Measurements from ENCODE around the gene SRGAP2C.
"Not testable (repeated sequence)": the region's sequence is repeated elsewhere in the genome, so short reads cannot be mapped to it uniquely, and the experiment has no call there.

Gene SRGAP2C

DNA sequence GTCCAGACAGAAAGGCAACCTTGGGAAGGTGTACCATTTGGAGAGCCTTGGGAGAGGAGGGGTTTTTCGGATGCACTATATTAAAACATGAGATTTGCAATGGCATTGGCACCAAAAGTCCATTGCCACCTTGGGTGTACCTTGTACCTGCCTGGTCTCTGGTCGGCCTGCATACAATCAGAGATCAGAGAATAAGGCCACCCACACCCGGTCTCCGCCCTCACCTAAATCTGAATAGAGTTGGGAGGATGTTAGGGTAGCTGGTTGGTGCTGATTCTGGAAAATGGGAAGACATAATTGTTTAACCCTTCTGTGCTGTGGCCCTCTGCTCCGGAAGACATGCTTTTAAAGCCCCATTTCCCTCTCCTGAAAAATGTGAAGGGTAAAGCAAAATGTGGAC, 3.1 kb downstream of the SRGAP2C start:
- not testable (repeated sequence) for DNase-seq

DNA sequence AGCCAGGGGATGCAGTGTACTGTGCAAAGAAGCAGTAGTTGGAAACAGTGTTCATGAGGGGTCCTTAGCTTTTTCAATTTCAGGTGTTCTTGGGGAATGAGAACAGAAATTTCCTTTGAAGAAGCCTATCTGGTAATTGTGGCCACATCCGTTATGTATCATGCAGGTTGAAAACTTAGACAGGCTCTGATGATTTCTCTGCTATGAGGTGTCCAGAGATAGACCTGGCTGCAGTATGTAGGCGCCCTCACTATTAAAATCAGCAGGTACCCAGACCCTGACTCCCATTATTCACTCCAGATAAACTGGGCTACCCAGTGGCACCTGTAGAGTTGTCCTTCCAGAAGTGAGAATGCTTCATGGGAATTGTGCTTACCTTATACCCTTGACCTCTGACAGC, 7.7 kb downstream of the SRGAP2C start:
- DNase-seq = not testable (repeated sequence)

DNA sequence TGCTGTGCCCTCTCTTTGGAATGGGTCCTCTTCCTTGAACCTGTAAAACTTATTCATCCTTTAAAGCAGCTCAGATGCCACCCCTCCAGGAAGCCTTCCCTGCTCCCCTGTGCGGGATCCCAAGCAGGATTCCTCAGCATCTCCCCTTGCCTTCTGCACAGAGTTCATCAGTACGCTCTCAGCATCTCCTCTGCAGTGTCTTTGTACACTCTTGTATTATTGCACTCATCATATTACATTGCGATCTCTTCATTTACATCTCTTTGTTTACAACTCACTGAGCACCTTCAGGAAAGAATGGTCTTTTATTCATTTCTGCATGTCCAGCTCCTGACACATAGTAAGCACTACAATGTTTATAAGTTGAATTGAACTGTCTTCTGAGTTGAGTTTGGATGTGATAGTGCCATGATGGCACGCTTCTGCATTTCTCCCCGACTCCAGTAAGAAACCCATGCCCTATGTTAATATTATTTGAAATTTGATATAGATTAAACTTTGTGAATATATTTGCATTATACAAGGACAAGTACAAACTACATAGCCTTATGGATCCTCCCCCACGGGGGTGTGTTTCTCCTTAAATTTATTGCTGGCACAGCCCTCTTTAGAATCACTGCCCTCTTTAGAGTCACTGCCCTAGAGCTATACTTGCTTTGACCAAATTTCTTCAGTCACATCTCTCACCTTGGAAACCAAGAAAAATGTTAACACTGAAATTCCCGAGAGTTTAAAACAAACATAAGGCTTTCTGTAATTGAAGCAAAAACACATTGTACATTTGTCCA, 12.5 kb downstream of the SRGAP2C start:
- not testable (repeated sequence) for DNase-seq

DNA sequence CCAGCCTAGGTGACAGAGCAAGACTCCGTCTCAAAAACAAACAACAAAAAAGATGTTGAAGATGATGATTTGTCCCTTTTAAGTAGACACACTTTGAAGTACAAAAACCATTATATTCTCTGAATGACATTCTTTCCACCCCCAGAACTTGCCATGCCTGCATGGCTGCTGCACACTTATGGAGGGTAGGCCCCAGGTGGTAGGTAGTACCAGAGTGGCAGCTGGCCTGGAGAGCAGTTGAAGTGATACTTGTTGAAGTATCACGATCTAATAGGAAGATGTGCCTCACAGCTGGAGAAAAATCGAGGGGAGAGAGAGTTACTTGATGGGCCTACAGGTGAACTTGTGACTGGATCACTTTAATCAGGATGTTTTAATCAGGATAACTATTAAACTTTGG, 15.0 kb downstream of the SRGAP2C start:
- DNase-seq = not testable (repeated sequence)

DNA sequence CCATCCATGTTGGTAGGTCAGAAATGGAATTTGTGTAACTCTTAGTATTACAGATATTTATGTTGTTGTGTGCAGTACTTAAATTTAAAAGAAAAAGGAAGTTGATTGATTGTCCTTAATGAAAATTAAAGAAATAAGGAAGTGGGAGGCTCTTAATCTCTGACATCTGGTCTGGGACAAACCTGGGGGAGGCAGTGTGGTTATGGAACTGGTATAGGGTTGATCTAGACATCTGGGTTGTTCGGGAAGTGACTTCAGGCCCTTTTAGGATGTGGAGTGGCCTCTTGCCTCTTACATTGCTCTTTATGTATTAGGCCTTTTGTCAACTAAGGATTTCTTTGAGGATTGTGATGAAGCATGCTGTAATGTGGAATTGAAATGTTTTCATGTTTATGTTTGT, 15.5 kb downstream of the SRGAP2C start:
- not testable (repeated sequence) for DNase-seq

DNA sequence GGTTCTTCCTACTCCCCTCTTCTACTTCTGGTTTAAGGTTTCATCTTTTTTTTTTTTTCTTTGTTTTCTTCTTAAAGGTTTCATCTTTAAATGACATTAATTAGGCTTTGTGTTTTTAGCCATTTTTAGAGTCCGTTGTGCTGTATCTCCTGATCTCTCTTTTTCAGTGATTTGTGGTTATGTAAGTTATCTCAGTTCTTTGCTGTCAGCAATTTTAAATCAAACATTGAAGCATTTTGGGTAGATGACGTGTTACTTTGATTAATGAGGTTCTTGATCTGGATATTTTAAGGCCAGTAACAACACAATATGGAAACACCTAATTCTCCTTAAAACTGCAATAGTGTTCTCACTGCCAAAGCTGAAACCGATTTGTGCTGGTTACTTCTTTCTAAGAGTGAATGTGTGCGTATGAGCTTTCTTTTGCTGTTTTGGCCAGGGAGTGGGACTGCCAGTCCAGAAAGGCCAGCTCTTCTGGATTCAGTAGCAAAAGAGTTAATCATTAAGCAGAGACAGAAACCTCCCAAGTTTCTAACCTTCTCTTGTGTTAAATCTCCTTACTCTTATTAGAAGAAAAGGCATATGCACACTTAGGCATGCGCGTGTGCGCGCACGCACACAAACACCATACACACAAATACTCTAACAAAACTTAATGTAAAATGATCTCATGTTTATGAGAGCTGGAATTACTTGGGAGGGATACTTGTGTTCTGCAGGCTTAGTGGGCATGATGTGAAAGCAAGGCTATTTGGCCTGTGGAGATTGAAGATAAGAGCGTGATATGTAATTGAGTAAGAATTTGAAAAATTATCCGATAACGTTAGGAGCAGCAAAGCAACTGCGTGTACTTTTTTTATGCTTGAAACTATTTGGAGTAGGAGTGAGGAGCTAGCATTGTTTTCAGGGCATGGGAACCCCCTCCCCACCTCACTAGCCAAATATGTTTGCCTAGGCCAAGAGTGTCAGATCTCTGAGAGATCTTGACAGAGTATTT, 16.5 kb downstream of the SRGAP2C start:
- DNase-seq = not testable (repeated sequence)

DNA sequence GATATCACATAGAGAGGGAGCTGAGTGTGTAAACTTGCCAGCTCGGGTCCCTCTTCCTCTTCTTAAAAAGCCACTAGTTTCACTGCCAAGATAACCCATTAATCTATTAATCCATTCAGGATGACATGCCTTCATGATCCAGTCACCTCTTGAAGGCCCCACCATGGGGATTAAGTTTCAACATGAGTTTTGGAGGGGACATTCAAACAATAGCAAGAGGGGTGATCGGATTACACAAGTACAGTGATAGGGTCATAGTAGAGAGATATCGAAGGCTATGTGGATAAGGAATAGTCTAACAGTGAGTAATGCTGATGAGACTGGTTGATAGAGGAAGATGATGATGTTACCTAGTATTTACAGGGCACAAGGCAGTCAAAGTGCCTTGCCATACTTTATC, 18.2 kb downstream of the SRGAP2C start:
- DNase-seq = not testable (repeated sequence)

DNA sequence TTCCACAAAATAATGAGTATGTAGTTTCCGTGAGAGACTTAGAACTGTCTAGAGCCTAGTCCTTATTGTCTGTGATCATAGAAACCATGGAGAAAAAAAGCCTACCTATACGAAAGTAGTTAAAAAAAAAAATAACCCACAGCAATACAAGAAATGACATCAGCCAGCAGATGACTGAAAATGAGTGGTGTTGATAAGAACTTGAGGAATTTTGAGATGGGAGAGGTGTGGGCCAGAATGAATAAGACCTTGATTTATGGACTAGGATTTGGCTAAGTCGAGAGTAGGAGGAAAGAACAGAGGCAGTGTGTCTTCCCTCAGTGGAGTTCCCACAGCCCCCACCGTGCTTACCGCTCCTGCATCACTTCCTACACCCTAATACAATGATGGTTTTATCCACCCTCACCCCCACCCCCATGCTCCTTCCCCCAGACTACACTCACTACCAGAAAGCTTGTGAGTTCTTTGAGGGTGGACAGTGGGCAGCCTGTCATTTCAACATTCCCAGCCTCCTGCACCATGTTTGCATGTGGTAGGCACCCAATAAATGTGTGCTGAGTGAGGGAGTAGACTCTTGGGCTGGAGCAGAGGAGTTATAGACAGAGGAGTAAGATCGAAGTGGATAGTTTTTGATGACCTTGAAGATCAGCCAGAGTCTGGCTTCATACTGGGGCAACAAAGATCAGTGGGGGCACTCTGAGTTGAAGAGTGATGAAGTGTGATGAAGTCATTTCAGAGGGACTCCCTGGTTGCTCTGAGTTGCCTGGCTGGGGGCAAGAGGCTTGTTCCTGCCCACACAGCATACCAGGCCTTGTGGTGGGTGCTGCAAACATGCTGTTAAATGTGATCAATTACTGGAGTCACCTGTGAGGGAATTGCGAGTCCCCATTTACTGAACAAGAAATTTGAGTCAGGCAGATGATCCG, 21.3 kb downstream of the SRGAP2C start:
- not testable (repeated sequence) for DNase-seq

DNA sequence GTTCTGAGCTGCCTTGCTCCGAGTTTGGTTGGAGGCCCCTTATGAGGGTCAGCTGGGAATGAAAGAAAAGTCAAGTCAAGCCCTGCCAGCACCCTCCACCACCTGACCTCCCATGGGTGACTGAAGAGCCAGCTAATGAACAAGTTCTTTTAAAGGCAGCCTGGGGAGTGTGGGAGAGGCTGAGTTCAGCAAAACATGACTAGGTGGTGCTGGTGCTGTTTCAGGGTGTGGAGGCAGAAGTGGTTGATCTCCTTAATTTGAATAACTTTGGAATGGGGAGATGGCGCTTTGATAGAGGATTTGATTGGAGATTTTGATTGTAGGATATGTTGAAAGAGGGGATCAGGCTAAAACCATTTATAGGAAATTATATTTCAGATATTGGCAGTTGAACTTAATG, 22.6 kb downstream of the SRGAP2C start:
- DNase-seq = not testable (repeated sequence)

DNA sequence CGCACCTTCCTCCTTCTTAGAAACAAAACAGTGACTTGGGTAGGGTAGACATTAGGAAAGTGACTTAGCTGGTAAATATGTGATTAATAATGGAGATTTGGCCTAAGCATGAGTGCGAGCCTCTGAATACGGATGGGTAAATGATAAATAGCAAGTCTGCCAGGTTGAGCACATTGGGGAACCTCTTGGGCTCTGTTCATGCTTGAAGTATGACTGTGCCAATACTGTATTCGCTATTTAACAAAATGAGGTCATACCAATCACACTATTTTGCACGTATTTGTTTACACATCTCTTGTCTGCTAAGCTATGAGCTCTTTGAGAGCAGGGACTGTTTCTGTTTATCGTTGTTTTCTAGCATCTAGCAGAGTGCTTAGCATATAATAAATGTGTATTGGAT, 23.6 kb downstream of the SRGAP2C start:
- not testable (repeated sequence) for DNase-seq

DNA sequence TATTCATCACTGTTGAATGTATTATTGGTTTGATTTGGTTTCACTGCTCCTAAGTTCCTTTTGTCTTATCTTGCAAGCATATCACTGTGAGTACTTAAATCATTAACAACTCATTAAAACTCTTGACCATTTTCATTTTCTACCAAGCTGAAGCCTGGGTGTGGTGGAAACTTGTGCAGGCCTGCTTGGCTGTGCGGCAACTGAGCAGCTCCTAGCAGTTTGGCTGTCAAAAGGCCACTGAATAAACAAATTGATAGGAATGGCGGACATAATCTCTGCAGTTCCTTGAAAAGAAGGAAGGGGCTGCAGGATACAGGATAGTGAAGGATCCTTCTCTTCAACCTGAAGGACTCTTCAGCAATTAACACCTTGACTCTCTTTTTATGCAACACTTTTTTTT, 26.0 kb downstream of the SRGAP2C start:
- not testable (repeated sequence) for DNase-seq

DNA sequence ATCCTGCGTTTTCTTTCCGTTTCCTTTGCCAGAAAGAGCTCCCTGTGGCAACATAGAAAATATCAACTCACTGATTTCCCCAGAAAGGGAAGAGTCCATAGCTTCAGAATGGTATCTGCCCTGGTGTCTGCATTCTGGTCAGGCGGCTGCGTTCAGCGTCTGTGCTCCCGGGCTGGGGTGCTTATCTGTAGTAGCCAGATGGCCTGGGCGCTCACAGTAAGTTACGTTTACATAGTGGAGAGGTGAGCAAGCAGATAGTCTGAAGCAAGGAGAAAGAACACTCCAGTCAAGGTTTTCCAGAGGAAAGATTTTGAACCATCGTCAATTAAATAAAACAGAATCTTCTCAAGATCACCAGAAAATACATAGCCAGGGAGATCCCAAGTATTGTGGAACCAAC, 28.7 kb downstream of the SRGAP2C start:
- DNase-seq = not testable (repeated sequence)

DNA sequence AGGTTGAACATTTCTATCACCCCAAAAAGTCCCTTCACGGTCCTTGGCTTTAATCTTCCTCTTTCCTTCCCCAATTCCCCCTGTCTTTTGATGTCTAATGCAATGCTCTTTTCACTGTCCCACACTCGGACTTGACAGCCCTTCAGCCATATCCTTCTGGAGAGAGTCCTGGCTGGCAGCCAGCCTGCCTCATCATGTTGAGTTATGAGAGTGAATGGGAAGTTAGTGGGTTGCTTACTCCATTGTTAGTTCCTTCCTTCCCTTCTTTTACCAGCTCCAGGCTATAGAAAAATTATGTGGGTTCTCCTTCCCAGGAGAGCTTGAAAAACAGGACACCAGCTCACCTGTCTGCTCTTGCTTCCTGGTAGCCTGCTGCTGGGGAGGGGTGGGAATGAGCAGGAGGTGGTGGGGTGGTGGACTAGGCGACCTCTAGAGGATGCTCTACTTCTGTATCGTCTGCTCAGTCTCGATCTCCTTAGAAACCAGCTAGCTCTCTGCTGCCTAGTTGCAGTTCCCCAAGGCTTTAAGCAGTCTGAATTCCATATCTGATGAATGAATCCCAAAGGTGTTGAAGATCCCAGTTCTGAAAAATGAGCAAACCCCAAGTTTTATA, 29.9 kb downstream of the SRGAP2C start:
- not testable (repeated sequence) for DNase-seq

DNA sequence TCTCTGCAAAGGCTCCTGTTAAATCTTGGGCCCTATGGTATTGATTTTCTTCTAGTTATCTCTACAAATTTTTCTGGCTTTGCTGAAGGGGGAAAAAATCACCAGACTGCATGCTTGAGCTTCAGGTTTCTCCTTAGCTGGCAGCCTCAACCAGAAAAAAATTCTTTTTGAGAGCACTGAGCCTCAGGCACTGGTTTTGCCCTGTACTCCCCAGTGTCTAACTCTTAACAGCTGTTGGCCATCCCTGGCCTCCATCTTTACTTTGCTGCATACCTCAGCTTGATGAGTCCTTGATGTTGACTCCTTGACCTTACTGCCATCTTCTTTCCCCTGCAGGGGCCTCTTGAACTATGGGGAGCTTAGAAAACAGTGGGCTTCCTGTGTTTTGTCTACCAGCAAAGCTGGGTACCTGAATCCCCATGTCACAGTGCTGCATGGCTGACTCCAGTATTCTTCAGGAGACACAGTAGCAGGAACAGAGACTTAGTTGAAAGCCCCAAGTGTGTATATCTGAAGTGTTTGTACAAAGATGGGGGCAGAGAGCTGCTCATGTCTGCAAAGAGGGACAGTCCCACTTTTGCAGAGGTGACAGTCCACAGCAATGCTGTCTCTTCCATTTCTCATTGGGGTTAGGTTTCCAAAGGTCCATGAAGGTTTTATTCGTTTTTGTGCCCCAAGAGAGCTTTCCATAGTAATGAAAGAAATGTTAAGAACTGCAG, 31.1 kb downstream of the SRGAP2C start:
- DNase-seq = not testable (repeated sequence)

DNA sequence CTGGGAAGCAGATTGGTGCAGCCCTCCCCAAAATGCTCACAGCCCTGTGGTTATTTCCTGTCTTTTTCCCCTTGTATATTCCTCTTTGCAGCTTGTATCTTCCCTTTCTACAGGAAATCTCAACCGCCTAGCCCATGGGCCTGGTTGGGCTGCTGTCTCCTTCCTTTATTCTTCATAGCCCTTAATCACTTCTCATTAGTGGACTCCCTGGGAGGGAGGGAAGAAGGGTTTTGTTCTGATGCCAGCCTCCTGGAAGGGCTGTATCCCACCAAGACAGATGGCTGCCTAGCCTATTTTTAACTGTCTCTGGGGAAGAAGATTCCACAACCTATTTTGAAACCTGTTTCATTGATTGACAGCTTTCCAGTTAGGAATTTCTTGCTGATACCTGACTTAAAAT, 31.9 kb downstream of the SRGAP2C start:
- not testable (repeated sequence) for DNase-seq

DNA sequence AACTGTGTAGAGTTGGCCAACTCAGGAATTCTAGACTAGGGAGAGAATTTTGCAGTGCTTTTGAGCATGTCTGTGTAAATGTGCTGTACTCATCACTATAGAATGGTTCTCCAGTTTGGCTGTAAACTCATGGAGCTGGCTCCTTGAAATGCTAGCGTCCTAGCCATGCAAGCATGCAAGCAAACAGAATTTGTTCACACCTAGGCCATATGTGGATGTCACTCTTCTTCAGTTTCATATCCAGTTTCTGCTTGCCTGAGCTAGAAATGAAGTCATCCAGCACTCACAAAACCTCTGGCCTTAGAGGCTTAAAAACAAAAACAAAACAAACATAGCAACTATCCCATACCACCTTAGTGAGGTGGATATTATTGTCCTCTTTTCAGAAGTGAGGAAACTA, 37.0 kb downstream of the SRGAP2C start:
- DNase-seq = not testable (repeated sequence)

DNA sequence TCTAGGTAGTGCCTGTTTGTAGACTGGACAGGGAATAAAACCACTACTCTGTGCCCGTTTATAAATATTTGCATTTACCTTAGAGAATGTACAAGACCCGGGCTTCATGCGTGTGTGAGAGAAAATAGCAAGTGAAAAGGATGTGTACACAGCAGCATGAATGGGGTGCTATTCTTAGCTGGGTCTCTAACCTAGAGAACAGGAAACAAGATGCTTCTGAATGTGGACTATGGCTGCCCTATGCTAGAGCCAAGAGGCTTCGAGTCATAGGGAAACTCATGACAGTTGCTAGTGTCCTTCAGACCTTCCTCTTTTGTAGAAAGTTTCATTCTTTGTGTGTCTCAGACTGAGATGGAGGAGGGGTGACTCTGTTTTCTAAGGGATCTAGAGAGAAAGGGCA, 39.9 kb downstream of the SRGAP2C start:
- not testable (repeated sequence) for DNase-seq

DNA sequence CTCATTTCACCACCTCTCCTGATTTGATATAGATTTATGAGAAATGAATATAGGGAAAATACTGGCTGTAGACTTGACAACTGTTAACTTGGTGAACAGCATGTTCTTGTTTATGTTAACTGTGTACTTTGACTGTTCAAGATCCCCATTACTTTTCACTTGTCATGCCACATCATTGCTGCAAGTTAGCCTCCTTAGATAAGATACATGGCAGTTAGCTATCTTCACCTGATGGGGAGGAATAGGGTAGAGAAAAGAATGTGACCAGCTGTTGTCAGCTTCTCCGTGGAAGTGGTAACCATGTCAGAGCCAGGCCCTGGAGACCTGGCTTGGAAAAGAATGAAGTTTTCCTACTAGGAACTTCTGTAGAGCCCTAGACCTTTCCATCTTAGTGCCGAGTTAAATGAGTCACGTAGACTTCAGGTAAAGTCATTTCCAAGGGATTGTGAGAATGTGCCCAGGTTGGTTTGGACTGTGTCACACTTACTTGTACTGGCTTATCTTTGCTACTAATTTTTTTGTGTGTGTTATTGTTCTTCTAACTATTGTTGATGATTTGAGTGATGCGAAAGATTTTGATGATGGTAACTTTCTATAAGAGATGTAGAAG, 41.6 kb downstream of the SRGAP2C start:
- DNase-seq = not testable (repeated sequence)

DNA sequence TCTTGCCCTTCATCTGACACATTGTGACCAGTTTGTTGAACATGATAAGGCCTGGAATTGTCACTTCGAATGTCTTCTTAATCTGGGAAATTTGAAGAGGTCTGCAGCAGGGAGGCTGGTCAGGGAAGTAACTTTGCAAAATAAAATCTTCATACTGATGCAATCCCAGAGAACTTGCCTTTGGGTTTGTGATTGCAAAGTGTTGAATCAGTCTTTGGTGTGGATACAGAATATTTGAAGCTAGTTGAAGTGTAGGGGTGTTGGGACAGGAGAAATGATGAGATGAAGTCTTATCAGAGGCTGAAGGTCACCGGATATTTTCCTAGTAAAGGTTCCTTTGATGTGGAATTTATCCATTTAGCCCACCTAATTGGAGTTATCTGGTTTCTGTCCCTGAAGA, 42.1 kb downstream of the SRGAP2C start:
- not testable (repeated sequence) for DNase-seq

DNA sequence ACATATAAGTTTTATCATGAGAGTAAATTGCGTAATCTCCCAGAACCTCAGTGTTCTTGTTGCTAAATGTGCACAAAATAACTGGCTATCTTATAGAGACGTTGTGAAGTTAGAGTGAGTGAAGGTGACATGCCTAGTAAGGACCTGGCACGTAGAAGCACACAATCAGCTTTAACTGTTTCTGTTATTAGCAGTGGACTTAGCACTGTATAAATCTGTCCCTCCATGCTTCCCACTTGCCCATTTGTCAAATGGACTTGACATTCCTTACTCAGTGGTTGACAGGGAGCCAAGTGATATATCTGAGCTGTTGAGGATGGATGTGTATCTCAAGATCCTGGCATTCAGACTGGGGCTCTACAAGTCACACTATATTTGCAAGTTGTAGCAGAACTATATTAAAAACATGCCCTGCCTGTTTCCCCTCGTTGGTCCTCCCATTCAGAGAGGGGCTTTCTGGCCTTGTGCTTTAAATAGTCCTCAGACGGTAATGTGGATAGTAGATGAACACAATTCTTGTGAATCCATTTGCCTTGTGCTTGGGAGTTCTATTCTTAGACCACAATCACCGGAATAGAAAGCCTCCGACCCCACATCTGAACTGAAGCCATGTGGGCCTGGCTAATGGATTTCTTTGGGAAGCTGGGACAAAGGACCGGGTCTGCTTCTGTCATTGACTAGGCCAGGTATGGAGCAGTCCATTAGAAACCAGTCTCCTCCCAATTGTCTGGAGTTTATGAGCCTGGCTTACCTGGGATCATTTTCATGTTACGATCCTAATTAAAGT, 43.0 kb downstream of the SRGAP2C start:
- not testable (repeated sequence) for DNase-seq

All from effector CD4-positive, alpha-beta T cell (primary cell).